WTC11 (cell line): ENCODE data around the gene POU4F1. TPM values are rescaled to one million over a fixed set of nuclear protein-coding genes. Genes with fewer than 3 reads are reported as not detected.

Experiments
- ATAC-seq: fragments of 200-7000 bp; cut with Tn5 transposase; 2 replicates; pipeline ENCODE4 v1.10.0; 2021; ENCODE audit warnings: mild to moderate bottlenecking, moderate library complexity
- CTCF ChIA-PET: fragments of 300-600 bp; sonication (Branson Sonifier 250); formaldehyde crosslinking; loops from one replicate; lab custom pipeline; 2021; ENCODE audit warnings: antibody characterized with exemption; lab: Charles Lee
- POLR2A ChIA-PET: fragments of 350-600 bp; sonication (Branson Sonifier 250); formaldehyde crosslinking; loops from one replicate; lab custom pipeline; 2021; ENCODE audit warnings: antibody characterized with exemption; lab: Charles Lee
- DNase-seq: peaks from one replicate; pipeline ENCODE4 v3.0.0; 2021; ENCODE audit warnings: low spot score
- H3K27ac Mint-ChIP-seq: 2 replicates; pipeline ENCODE4 v1.8.0; 2021; ENCODE audit warnings: mixed read lengths
- H3K27me3 Mint-ChIP-seq: 2 replicates; pipeline ENCODE4 v1.8.0; 2021; ENCODE audit warnings: low read depth, mild to moderate bottlenecking, moderate library complexity, mixed read lengths
- H3K36me3 Mint-ChIP-seq: 2 replicates; pipeline ENCODE4 v1.8.0; 2021; ENCODE audit warnings: mixed read lengths
- H3K4me1 Mint-ChIP-seq: 2 replicates; pipeline ENCODE4 v1.8.0; 2022; ENCODE audit warnings: mixed read lengths
- H3K4me3 Mint-ChIP-seq: 2 replicates; pipeline ENCODE4 v1.8.0; 2021; ENCODE audit warnings: mild to moderate bottlenecking, moderate library complexity, mixed read lengths
- H3K9me3 Mint-ChIP-seq: 2 replicates; pipeline ENCODE4 v1.8.0; 2021; ENCODE audit warnings: mixed read lengths
- ATF6 ChIP-seq: sonication (generic); formaldehyde crosslinking; IDR thresholded peaks from 2 replicates; pipeline ENCODE4 v1.8.1; 2023; ENCODE audit warnings: mild to moderate bottlenecking, missing genetic modification reagents
- CREM ChIP-seq: sonication (generic); formaldehyde crosslinking; IDR thresholded peaks from 2 replicates; pipeline ENCODE4 v1.8.1; 2022; ENCODE audit warnings: mild to moderate bottlenecking, missing genetic modification reagents, moderate library complexity
- ELF4 ChIP-seq: sonication (generic); formaldehyde crosslinking; IDR thresholded peaks from 2 replicates; pipeline ENCODE4 v1.8.1; 2022; ENCODE audit warnings: low read depth, mild to moderate bottlenecking, moderate library complexity, missing genetic modification reagents
- EMX1 ChIP-seq: fragments of 250-450 bp; sonication (Bioruptor Pico); IDR thresholded peaks from 2 replicates; pipeline ENCODE4 v1.8.0; 2021; ENCODE audit warnings: mild to moderate bottlenecking
- FOXK1 ChIP-seq: sonication (generic); formaldehyde crosslinking; IDR thresholded peaks from 2 replicates; pipeline ENCODE4 v1.8.0; 2022; ENCODE audit warnings: mild to moderate bottlenecking, moderate library complexity, missing genetic modification reagents
- IRF1 ChIP-seq: sonication (generic); formaldehyde crosslinking; IDR thresholded peaks from 2 replicates; pipeline ENCODE4 v1.8.0; 2023; ENCODE audit warnings: missing genetic modification reagents
- JAZF1 ChIP-seq: fragments of 250-450 bp; sonication (Bioruptor Pico); IDR thresholded peaks from 2 replicates; pipeline ENCODE4 v1.9.0; 2021; ENCODE audit warnings: moderate library complexity, mild to moderate bottlenecking, inconsistent platforms
- JUN ChIP-seq: sonication (generic); formaldehyde crosslinking; IDR thresholded peaks from 2 replicates; pipeline ENCODE4 v1.8.0; 2023; ENCODE audit warnings: mild to moderate bottlenecking, missing genetic modification reagents
- MAX ChIP-seq: sonication (generic); formaldehyde crosslinking; IDR thresholded peaks from 2 replicates; pipeline ENCODE4 v1.8.0; 2022; ENCODE audit warnings: mild to moderate bottlenecking, missing genetic modification reagents
- NFATC4 ChIP-seq: fragments of 250-450 bp; sonication (Bioruptor Pico); IDR thresholded peaks from 2 replicates; pipeline ENCODE4 v1.9.0; 2021; ENCODE audit warnings: mild to moderate bottlenecking
- OVOL2 ChIP-seq: fragments of 250-450 bp; sonication (Bioruptor Pico); IDR thresholded peaks from 2 replicates; pipeline ENCODE4 v1.9.0; 2021; ENCODE audit warnings: mild to moderate bottlenecking, borderline replicate concordance
- RORB ChIP-seq: fragments of 250-450 bp; sonication (Bioruptor Pico); IDR thresholded peaks from 2 replicates; pipeline ENCODE4 v1.9.0; 2021; ENCODE audit warnings: mild to moderate bottlenecking
- SOX15 ChIP-seq: fragments of 250-450 bp; sonication (Bioruptor Pico); IDR thresholded peaks from 2 replicates; pipeline ENCODE4 v1.9.0; 2021; ENCODE audit warnings: mild to moderate bottlenecking
- SP1 ChIP-seq: sonication (generic); formaldehyde crosslinking; conservative IDR thresholded peaks from 2 replicates; pipeline ENCODE4 v1.8.1; 2022; ENCODE audit warnings: missing genetic modification reagents
- TEAD1 ChIP-seq: sonication (generic); formaldehyde crosslinking; IDR thresholded peaks from 2 replicates; pipeline ENCODE4 v1.8.0; 2022; ENCODE audit warnings: mild to moderate bottlenecking, missing genetic modification reagents
- ZNF416 ChIP-seq: fragments of 250-450 bp; sonication (Bioruptor Pico); IDR thresholded peaks from 2 replicates; pipeline ENCODE4 v1.9.0; 2021; ENCODE audit warnings: mild to moderate bottlenecking, inconsistent platforms
- ZNF512 ChIP-seq: sonication (generic); formaldehyde crosslinking; IDR thresholded peaks from 2 replicates; pipeline ENCODE4 v1.8.1; 2022; ENCODE audit warnings: missing genetic modification reagents, borderline replicate concordance
- ZNF532 ChIP-seq: fragments of 250-450 bp; sonication (Bioruptor Pico); IDR thresholded peaks from 2 replicates; pipeline ENCODE4 v1.9.0; 2021; ENCODE audit warnings: mild to moderate bottlenecking, borderline replicate concordance
- total RNA-seq: library from RNA; stranded (reverse); gene quantifications from 3 replicates; pipeline ENCODE4 v1.2.3, GENCODE V29; 2021
- TF ChIP-seq, protein P1 (sequence below): sonication (generic); formaldehyde crosslinking; IDR thresholded peaks from 2 replicates; pipeline ENCODE4 v1.8.1; 2023; ENCODE audit warnings: mild to moderate bottlenecking, missing genetic modification reagents, moderate library complexity
- TF ChIP-seq, protein P2 (sequence below): sonication (generic); formaldehyde crosslinking; IDR thresholded peaks from 2 replicates; pipeline ENCODE4 v1.8.1; 2022; ENCODE audit warnings: mild to moderate bottlenecking, moderate library complexity, missing genetic modification reagents
- TF ChIP-seq, protein P3 (sequence below): fragments of 250-450 bp; sonication (Bioruptor Pico); IDR thresholded peaks from 2 replicates; pipeline ENCODE4 v1.8.0; 2021; ENCODE audit warnings: mild to moderate bottlenecking
- TF ChIP-seq, protein P4 (sequence below): sonication (generic); formaldehyde crosslinking; IDR thresholded peaks from 2 replicates; pipeline ENCODE4 v1.8.0; 2023; ENCODE audit warnings: mild to moderate bottlenecking, missing genetic modification reagents

Gene POU4F1
- total RNA-seq, 1 experiment from 2014 or later, result 0.26 TPM

DNA sequence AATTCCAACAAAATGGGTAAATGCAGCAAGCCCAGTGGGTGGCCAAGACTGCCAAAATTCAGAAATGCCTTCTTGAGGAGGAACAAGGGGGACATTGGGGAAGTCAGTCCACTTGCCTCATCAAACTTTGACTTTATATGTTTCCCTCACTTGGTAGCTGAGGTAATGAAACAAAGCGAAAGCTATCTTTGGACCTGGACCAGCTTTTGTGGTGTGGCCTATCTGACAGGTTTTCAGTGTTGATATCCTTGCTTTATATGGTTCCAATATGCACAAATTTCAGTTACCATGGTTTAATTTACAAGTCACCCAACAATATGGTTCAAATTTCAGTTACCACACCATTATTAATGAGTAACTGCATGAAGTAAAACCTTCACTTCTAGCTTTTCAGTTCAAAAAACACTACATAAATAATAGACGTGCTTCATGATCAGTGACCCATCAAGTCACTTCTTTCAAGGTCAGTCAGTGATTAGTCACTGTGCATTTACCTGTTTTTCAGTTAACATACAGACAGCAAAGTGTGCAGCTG lies 17.7 kb upstream of the POU4F1 start:
- POLR2A ChIA-PET, result no interaction called here
- CTCF ChIA-PET, result interaction anchor here (1.0 kb wide), 1 partner anchor 34 kb away, joined by 3 read pairs; no protein-coding TSS in a partner anchor
- no peak for ATAC-seq
- Mint-ChIP-seq H3K9me3 (no peaks in the 10 kb centered on the region), H3K27ac (no peak overlapping the region), H3K4me1 (peaks cover 7% of the 10 kb centered on the region), H3K27me3 (no peaks in the 10 kb centered on the region), H3K36me3 (peaks cover 13% of the 10 kb centered on the region), H3K4me3 (no peak overlapping the region)
- DNase-seq, result no peak
- TF ChIP-seq ZNF416 (CRISPR knock-in tag) (no peak), ZNF512 (no peak), FOXK1 (CRISPR knock-in tag) (no peak), OVOL2 (CRISPR knock-in tag) (no peak), IRF1 (no peak), JUN (CRISPR knock-in tag) (no peak), ATF6 (CRISPR knock-in tag) (no peak), ELF4 (CRISPR knock-in tag) (no peak), RORB (CRISPR knock-in tag) (no peak), SP1 (CRISPR knock-in tag) (no peak)
- TF ChIP-seq, protein P1, sequence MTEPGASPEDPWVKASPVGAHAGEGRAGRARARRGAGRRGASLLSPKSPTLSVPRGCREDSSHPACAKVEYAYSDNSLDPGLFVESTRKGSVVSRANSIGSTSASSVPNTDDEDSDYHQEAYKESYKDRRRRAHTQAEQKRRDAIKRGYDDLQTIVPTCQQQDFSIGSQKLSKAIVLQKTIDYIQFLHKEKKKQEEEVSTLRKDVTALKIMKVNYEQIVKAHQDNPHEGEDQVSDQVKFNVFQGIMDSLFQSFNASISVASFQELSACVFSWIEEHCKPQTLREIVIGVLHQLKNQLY (CRISPR knock-in tag), result no peak
- TF ChIP-seq, protein P2, sequence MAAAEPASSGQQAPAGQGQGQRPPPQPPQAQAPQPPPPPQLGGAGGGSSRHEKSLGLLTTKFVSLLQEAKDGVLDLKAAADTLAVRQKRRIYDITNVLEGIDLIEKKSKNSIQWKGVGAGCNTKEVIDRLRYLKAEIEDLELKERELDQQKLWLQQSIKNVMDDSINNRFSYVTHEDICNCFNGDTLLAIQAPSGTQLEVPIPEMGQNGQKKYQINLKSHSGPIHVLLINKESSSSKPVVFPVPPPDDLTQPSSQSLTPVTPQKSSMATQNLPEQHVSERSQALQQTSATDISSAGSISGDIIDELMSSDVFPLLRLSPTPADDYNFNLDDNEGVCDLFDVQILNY (CRISPR knock-in tag), result no peak
- TF ChIP-seq, protein P3, sequence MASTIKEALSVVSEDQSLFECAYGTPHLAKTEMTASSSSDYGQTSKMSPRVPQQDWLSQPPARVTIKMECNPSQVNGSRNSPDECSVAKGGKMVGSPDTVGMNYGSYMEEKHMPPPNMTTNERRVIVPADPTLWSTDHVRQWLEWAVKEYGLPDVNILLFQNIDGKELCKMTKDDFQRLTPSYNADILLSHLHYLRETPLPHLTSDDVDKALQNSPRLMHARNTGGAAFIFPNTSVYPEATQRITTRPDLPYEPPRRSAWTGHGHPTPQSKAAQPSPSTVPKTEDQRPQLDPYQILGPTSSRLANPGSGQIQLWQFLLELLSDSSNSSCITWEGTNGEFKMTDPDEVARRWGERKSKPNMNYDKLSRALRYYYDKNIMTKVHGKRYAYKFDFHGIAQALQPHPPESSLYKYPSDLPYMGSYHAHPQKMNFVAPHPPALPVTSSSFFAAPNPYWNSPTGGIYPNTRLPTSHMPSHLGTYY (CRISPR knock-in tag), result no peak

DNA sequence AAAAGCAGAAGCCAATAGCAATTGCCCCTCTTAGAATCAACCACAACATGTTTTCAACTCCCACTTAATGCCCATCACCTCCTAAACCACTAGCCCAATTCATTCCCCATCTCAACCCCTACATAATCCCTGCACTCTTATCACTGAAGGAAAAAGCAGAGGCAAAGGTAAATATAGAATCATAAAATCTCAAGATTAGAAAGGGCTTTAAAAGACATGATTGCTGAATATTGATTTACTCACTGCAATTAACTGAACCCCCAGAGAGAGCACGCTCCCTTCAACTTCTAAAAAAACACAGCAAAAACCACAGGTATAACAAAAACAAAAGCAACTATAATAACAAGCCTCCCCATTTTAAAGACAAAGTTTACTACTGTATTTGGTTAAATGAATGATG lies 15.1 kb upstream of the POU4F1 start:
- ATAC-seq, result no peak
- peaks cover 3% of the 10 kb centered on the region for H3K27me3 Mint-ChIP-seq
- H3K4me1 Mint-ChIP-seq, result peaks cover 7% of the 10 kb centered on the region
- no peaks in the 10 kb centered on the region for H3K9me3 Mint-ChIP-seq
- CTCF ChIA-PET, result no interaction called here
- no peak overlapping the region for H3K27ac Mint-ChIP-seq
- POLR2A ChIA-PET, result no interaction called here
- DNase-seq, result no peak
- no peak overlapping the region for H3K4me3 Mint-ChIP-seq
- H3K36me3 Mint-ChIP-seq, result peaks cover 22% of the 10 kb centered on the region
- TF ChIP-seq OVOL2 (CRISPR knock-in tag), result no peak
- TF ChIP-seq NFATC4 (CRISPR knock-in tag), result no peak
- TF ChIP-seq CREM (CRISPR knock-in tag), result no peak
- no peak for TF ChIP-seq SOX15 (CRISPR knock-in tag)
- no peak for TF ChIP-seq ZNF532 (CRISPR knock-in tag)
- no peak for TF ChIP-seq JAZF1
- no peak for TF ChIP-seq EMX1 (CRISPR knock-in tag)
- no peak for TF ChIP-seq TEAD1 (CRISPR knock-in tag)
- TF ChIP-seq, protein P4, sequence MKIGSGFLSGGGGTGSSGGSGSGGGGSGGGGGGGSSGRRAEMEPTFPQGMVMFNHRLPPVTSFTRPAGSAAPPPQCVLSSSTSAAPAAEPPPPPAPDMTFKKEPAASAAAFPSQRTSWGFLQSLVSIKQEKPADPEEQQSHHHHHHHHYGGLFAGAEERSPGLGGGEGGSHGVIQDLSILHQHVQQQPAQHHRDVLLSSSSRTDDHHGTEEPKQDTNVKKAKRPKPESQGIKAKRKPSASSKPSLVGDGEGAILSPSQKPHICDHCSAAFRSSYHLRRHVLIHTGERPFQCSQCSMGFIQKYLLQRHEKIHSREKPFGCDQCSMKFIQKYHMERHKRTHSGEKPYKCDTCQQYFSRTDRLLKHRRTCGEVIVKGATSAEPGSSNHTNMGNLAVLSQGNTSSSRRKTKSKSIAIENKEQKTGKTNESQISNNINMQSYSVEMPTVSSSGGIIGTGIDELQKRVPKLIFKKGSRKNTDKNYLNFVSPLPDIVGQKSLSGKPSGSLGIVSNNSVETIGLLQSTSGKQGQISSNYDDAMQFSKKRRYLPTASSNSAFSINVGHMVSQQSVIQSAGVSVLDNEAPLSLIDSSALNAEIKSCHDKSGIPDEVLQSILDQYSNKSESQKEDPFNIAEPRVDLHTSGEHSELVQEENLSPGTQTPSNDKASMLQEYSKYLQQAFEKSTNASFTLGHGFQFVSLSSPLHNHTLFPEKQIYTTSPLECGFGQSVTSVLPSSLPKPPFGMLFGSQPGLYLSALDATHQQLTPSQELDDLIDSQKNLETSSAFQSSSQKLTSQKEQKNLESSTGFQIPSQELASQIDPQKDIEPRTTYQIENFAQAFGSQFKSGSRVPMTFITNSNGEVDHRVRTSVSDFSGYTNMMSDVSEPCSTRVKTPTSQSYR, result no peak
- TF ChIP-seq MAX (CRISPR knock-in tag), result no peak
